Measurements from ENCODE around the gene BUD13.

BUD13 gene

GRCh38 chr11:116796548-116796947 lies 23.8 kb upstream of the BUD13 start:
- H3K4me2 ChIP-seq (ENCODE audit: low read depth, low read length, poor library complexity, severe bottlenecking) = no peak overlapping the region
- H3K9me3 ChIP-seq (ENCODE audit: insufficient read depth, low read depth, low read length) = no peaks in the 10 kb centered on the region
- H3K79me2 ChIP-seq (ENCODE audit: insufficient read depth, low read length) = no peaks in the 10 kb centered on the region
- no peaks in the 10 kb centered on the region for H3K4me1 ChIP-seq (ENCODE audit: insufficient read depth, low read length, poor library complexity, severe bottlenecking)
- H3F3A ChIP-seq (ENCODE audit: low read depth) = no peaks in the 10 kb centered on the region
- TF ChIP-seq EZH2phosphoT487 (IDR thresholded peaks at IDR 0.05; ENCODE audit: borderline replicate concordance) (no peak), CTCF (conservative IDR thresholded peaks at IDR 0.05; ENCODE audit: low read length) (no peak)
- H3K9me2 ChIP-seq (replicated peaks; ENCODE audit: low read depth, low read length) = no peaks in the 10 kb centered on the region
- H3K9ac ChIP-seq (ENCODE audit: low read depth, low read length, poor library complexity, severe bottlenecking) = no peak overlapping the region
- no peaks in the 10 kb centered on the region for H3K36me3 ChIP-seq (ENCODE audit: insufficient read depth, low read length)
- H3K27me3 ChIP-seq (ENCODE audit: insufficient read depth, low read length, poor library complexity, severe bottlenecking) = no peaks in the 10 kb centered on the region
- H2AFZ ChIP-seq (ENCODE audit: low read length) = no peak overlapping the region
- H4K20me1 ChIP-seq (ENCODE audit: insufficient read depth, low read length, poor library complexity, severe bottlenecking) = no peaks in the 10 kb centered on the region
- H3K4me3 ChIP-seq (ENCODE audit: low read length, poor library complexity, severe bottlenecking) = no peak overlapping the region

- H3K9ac ChIP-seq (ENCODE audit: low read depth, low read length, poor library complexity, severe bottlenecking) = no peak overlapping the region
- no peaks in the 10 kb centered on the region for H3K79me2 ChIP-seq (ENCODE audit: insufficient read depth, low read length)
- H3K4me1 ChIP-seq (ENCODE audit: insufficient read depth, low read length, poor library complexity, severe bottlenecking) = no peaks in the 10 kb centered on the region
- H4K20me1 ChIP-seq (ENCODE audit: insufficient read depth, low read length, poor library complexity, severe bottlenecking) = no peaks in the 10 kb centered on the region
- no peak overlapping the region for H3K4me3 ChIP-seq (ENCODE audit: low read length, poor library complexity, severe bottlenecking)
- no peaks in the 10 kb centered on the region for H3K27me3 ChIP-seq (ENCODE audit: insufficient read depth, low read length, poor library complexity, severe bottlenecking)
- TF ChIP-seq CTCF (conservative IDR thresholded peaks at IDR 0.05; ENCODE audit: low read length) = no peak
- no peak overlapping the region for H3K4me2 ChIP-seq (ENCODE audit: low read depth, low read length, poor library complexity, severe bottlenecking)
- H3K36me3 ChIP-seq (ENCODE audit: insufficient read depth, low read length) = no peaks in the 10 kb centered on the region
- no peaks in the 10 kb centered on the region for H3K9me2 ChIP-seq (replicated peaks; ENCODE audit: low read depth, low read length)
- H3F3A ChIP-seq (ENCODE audit: low read depth) = no peaks in the 10 kb centered on the region
- H2AFZ ChIP-seq (ENCODE audit: low read length) = no peak overlapping the region
- no peaks in the 10 kb centered on the region for H3K9me3 ChIP-seq (ENCODE audit: insufficient read depth, low read depth, low read length)
These were observed 22.1 kb upstream of the BUD13 start for GRCh38 chr11:116794851-116795250.

GRCh38 chr11:116793772-116794097 lies 20.9 kb upstream of the BUD13 start:
- no peaks in the 10 kb centered on the region for H3K9me2 ChIP-seq (replicated peaks; ENCODE audit: low read depth, low read length)

More at GRCh38 chr11:116793772-116794097, 20.9 kb upstream of the BUD13 start:
- peak overlapping the region; percentile 88 for H2AFZ ChIP-seq (ENCODE audit: low read length)
- no peaks in the 10 kb centered on the region for H3K36me3 ChIP-seq (ENCODE audit: insufficient read depth, low read length)
- H3K4me2 ChIP-seq (ENCODE audit: low read depth, low read length, poor library complexity, severe bottlenecking) = no peak overlapping the region
- TF ChIP-seq CTCF (conservative IDR thresholded peaks at IDR 0.05; ENCODE audit: low read length) (no peak), EZH2phosphoT487 (IDR thresholded peaks at IDR 0.05; ENCODE audit: borderline replicate concordance) (no peak)
- no peaks in the 10 kb centered on the region for H3F3A ChIP-seq (ENCODE audit: low read depth)
- no peaks in the 10 kb centered on the region for H4K20me1 ChIP-seq (ENCODE audit: insufficient read depth, low read length, poor library complexity, severe bottlenecking)
- H3K4me1 ChIP-seq (ENCODE audit: insufficient read depth, low read length, poor library complexity, severe bottlenecking) = no peaks in the 10 kb centered on the region
- no peak overlapping the region for H3K9ac ChIP-seq (ENCODE audit: low read depth, low read length, poor library complexity, severe bottlenecking)
- no peaks in the 10 kb centered on the region for H3K79me2 ChIP-seq (ENCODE audit: insufficient read depth, low read length)
- no peaks in the 10 kb centered on the region for H3K9me3 ChIP-seq (ENCODE audit: insufficient read depth, low read depth, low read length)
- no peaks in the 10 kb centered on the region for H3K27me3 ChIP-seq (ENCODE audit: insufficient read depth, low read length, poor library complexity, severe bottlenecking)
- H3K4me3 ChIP-seq (ENCODE audit: low read length, poor library complexity, severe bottlenecking) = no peak overlapping the region
